Measurements from ENCODE around the gene DUSP12.

DNA sequence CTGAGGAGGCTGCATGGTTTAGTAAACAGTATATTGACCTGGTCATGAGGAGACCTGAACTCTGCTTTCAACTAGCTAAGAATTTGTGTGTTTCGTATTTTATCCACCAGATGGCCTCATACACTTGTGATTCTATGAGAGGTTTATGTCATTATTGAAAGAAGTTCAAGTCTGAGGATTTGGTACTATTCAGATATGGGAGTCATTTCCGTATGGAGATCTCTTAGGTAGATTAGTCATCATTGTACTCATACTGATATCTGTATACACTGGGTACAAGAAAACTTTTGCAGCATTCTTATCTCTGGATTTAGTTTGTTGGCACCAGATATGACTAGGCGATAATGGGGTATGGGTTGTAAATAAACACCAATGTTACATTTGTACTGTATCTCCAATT is 43.2 kb downstream of the DUSP12 start:
- peak; percentile 4 to 52 (median 40) for TF ChIP-seq CTCF (IDR thresholded peaks at IDR 0.05 in 8 of 11, conservative IDR thresholded peaks at IDR 0.05 in 3 of 11)
- no peak for TF ChIP-seq POLR2A (IDR thresholded peaks at IDR 0.05)

Data from spleen (tissue), 7 donors.